Lower lobe of right lung (tissue), 2 donors: ENCODE measurements around the gene HAS3. TPM values are rescaled to one million over a fixed set of nuclear protein-coding genes. Genes with fewer than 3 reads are reported as not detected.

Experiments
- ATAC-seq, 2 donors: fragments of 200-7000 bp; cut with Tn5 transposase; one replicate each; pipeline ENCODE4 v1.9.1; 2020 to 2022; ENCODE audit warnings: mild to moderate bottlenecking in 2 of 2, moderate library complexity in 2 of 2
- DNase-seq: peaks from one replicate; pipeline ENCODE4 v3.0.0-alpha.2; 2020
- H3K27ac ChIP-seq: fragments of 200-600 bp; one replicate; pipeline ENCODE4 v1.8.0; 2022
- H3K27me3 ChIP-seq: fragments of 200-600 bp; one replicate; pipeline ENCODE4 v1.8.0; 2022; ENCODE audit warnings: low read depth
- H3K36me3 ChIP-seq: fragments of 200-600 bp; one replicate; pipeline ENCODE4 v1.8.0; 2022; ENCODE audit warnings: mild to moderate bottlenecking
- H3K4me1 ChIP-seq: fragments of 200-600 bp; one replicate; pipeline ENCODE4 v1.8.0; 2022
- H3K4me3 ChIP-seq: fragments of 200-600 bp; one replicate; pipeline ENCODE4 v1.8.0; 2022; ENCODE audit warnings: mild to moderate bottlenecking
- H3K9me3 ChIP-seq: fragments of 200-600 bp; one replicate; pipeline ENCODE4 v1.8.0; 2022
- intact Hi-C: fragments of 100-400 bp; cut with DNase I; formaldehyde crosslinking; loops from one replicate; pipeline ENCODE4 v1.11.0; 2022
- total RNA-seq: library from RNA; stranded (reverse); fragmentation: NEBNext Ultra II Directional; extraction: Animal tissue kit (Norgen Biotek cat#: 25700); gene quantifications from one replicate; pipeline ENCODE4 v1.2.1, GENCODE V29; 2021
- TF ChIP-seq, protein P1 (sequence below): fragments of 200-600 bp; IDR thresholded peaks from one replicate; pipeline ENCODE4 v1.8.0; 2022; ENCODE audit warnings: antibody characterized with exemption, mild to moderate bottlenecking
- donor health status: DM: no; HTN: yes; CAD: no; lungs with severe emphysema.

HAS3 gene
- total RNA-seq, 1 donor from 2014 or later: 12.6 TPM

DNA sequence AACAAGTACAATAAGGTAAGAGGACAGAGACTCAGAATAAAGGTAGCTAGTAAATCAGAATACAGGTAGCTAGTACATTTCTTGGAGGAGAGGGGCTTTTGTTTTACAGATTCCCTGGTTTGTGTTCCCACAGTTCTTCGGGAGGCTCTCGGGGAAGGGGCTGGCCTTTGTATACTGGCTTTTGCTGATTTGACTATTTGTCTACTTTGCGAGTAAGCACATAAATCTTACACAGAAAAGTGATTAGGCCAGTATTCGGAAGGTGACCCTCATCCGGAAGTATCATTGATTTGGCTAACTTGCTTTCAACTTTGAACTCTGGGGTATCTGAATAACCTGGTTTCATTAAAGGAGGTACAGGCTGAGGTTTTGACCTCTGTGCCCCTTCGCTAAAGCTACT is 60.1 kb downstream of the HAS3 start:
- no peaks in the 10 kb centered on the region for H3K27me3 ChIP-seq
- TF ChIP-seq, protein P1, sequence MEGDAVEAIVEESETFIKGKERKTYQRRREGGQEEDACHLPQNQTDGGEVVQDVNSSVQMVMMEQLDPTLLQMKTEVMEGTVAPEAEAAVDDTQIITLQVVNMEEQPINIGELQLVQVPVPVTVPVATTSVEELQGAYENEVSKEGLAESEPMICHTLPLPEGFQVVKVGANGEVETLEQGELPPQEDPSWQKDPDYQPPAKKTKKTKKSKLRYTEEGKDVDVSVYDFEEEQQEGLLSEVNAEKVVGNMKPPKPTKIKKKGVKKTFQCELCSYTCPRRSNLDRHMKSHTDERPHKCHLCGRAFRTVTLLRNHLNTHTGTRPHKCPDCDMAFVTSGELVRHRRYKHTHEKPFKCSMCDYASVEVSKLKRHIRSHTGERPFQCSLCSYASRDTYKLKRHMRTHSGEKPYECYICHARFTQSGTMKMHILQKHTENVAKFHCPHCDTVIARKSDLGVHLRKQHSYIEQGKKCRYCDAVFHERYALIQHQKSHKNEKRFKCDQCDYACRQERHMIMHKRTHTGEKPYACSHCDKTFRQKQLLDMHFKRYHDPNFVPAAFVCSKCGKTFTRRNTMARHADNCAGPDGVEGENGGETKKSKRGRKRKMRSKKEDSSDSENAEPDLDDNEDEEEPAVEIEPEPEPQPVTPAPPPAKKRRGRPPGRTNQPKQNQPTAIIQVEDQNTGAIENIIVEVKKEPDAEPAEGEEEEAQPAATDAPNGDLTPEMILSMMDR: no peak
- no peaks in the 10 kb centered on the region for H3K9me3 ChIP-seq
- peaks cover 77% of the 10 kb centered on the region for H3K36me3 ChIP-seq
- intact Hi-C loops: no loop called here
- ATAC-seq: no peak
- no peak overlapping the region for H3K4me3 ChIP-seq
- H3K27ac ChIP-seq: no peak overlapping the region
- DNase-seq: no peak
- peaks cover 10% of the 10 kb centered on the region for H3K4me1 ChIP-seq

DNA sequence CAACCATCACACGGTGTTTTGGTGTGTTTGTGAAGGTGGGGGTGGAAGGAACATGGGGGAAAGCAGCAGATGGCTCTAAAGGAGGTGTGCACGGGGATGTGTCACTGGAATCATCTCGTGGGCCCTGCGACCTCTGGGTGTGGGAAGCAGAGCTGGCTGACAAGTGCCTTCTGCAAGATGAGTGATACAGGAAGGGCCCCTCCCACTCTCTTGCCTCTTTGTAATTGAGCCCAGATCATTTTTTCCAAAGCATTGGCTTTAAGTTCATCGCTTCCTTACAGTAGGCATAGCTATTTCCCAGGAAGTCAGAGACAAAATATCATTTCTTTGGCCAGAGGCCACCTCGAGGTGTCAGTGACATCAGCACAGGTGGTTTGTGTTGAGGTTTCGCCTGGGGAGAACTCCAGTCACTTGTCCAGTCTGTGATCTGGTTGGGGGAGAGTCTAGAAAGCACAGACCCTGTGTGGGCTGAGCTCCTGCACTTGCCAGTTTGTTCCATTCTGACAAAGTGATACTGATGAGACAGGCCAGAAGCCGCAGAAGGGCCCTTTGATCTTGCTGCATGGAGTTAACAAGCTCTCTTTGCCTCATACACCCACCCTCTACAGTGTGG is 60.9 kb downstream of the HAS3 start:
- Histone ChIP-seq H3K27ac (no peak overlapping the region), H3K4me3 (no peak overlapping the region), H3K36me3 (peaks cover 70% of the 10 kb centered on the region), H3K9me3 (no peaks in the 10 kb centered on the region), H3K4me1 (peaks cover 17% of the 10 kb centered on the region), H3K27me3 (no peaks in the 10 kb centered on the region)
- ATAC-seq (peak in 1 of 2 donors; percentile 29), DNase-seq (no peak)
- TF ChIP-seq, protein P1: no peak
- intact Hi-C loops: no loop called here

DNA sequence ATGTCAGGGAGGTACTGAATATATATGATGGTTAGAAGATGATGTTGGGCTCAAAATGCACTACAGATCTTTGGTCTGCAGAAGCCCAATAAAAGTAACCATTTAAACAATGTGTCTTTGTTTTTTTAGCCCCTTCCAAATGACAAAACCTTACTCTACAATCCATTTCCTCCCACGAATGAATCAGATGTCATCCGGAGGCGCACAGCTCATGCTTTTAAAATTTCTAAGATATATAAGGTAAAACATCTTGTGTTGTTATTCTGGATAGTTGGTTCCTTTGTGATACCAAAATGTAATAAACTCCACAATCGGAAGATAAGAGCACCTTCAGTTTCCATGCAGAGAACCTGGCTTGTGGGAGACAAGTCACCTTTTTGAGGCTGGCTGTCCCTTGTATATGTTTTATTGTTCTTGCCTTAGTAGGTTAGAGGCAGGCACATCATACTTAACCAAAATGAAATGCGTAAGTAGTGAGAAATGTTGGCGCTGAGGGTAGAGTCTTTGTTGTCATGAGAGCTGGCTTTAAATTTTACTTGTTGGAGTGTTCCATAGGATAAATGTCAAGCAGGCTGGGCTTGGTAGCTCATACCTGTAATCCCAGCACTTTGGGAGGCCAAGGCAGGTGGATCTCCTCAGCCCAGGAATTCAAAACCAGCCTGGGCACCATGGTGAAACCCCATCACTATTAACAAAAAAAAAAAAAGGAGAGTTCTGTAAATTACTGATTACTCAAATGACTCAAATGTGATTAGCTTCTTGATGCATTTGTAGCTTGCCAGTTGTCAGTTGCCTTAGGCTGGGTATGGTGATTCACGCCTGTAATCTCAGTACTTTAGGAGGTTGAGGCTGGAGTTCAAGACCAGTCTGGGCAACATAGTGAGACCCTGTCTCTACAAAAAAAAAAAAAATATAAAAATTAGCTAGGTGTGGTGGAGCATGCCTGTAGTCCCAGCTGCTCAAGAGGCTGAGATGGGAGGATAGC is 61.8 kb downstream of the HAS3 start:
- no peaks in the 10 kb centered on the region for H3K9me3 ChIP-seq
- H3K27me3 ChIP-seq: no peaks in the 10 kb centered on the region
- H3K4me1 ChIP-seq: peaks cover 25% of the 10 kb centered on the region
- H3K36me3 ChIP-seq: peaks cover 64% of the 10 kb centered on the region
- TF ChIP-seq, protein P1: no peak
- H3K27ac ChIP-seq: no peak overlapping the region
- no peak for ATAC-seq
- no peak for DNase-seq
- intact Hi-C loops: no loop called here
- no peak overlapping the region for H3K4me3 ChIP-seq

Other genes with a start within 250 kb of the HAS3 start
- 126 TPM for gene CHTF8, start 26.9 kb downstream of the HAS3 start, total RNA-seq
- gene UTP4, start 27.0 kb downstream of the HAS3 start, total RNA-seq: 26.4 TPM
- 36.1 TPM for gene SNTB2, start 81.5 kb downstream of the HAS3 start, total RNA-seq
- gene VPS4A, start 205.7 kb downstream of the HAS3 start, total RNA-seq: 24.5 TPM
- 6.3 TPM for gene PDF, start 224.9 kb downstream of the HAS3 start, total RNA-seq
- gene COG8, start 233.9 kb downstream of the HAS3 start, total RNA-seq: 31.1 TPM
- gene NIP7, start 234.1 kb downstream of the HAS3 start, total RNA-seq: 18.7 TPM
- 0.77 TPM for gene TMED6, start 246.1 kb downstream of the HAS3 start, total RNA-seq